WTC11 (cell line): ENCODE results near the gene ARHGAP18. TPM values are rescaled to one million over a fixed set of nuclear protein-coding genes. Genes with fewer than 3 reads are reported as not detected.

Experiments
- ATAC-seq: fragments of 200-7000 bp; cut with Tn5 transposase; 2 replicates; pipeline ENCODE4 v1.10.0; 2021; ENCODE audit warnings: mild to moderate bottlenecking, moderate library complexity
- CTCF ChIA-PET: fragments of 300-600 bp; sonication (Branson Sonifier 250); formaldehyde crosslinking; loops from one replicate; lab custom pipeline; 2021; ENCODE audit warnings: antibody characterized with exemption; lab: Charles Lee
- POLR2A ChIA-PET: fragments of 350-600 bp; sonication (Branson Sonifier 250); formaldehyde crosslinking; loops from one replicate; lab custom pipeline; 2021; ENCODE audit warnings: antibody characterized with exemption; lab: Charles Lee
- DNase-seq: peaks from one replicate; pipeline ENCODE4 v3.0.0; 2021; ENCODE audit warnings: low spot score
- H3K27ac Mint-ChIP-seq: 2 replicates; pipeline ENCODE4 v1.8.0; 2021; ENCODE audit warnings: mixed read lengths
- H3K27me3 Mint-ChIP-seq: 2 replicates; pipeline ENCODE4 v1.8.0; 2021; ENCODE audit warnings: low read depth, mild to moderate bottlenecking, moderate library complexity, mixed read lengths
- H3K36me3 Mint-ChIP-seq: 2 replicates; pipeline ENCODE4 v1.8.0; 2021; ENCODE audit warnings: mixed read lengths
- H3K4me1 Mint-ChIP-seq: 2 replicates; pipeline ENCODE4 v1.8.0; 2022; ENCODE audit warnings: mixed read lengths
- H3K4me3 Mint-ChIP-seq: 2 replicates; pipeline ENCODE4 v1.8.0; 2021; ENCODE audit warnings: mild to moderate bottlenecking, moderate library complexity, mixed read lengths
- H3K9me3 Mint-ChIP-seq: 2 replicates; pipeline ENCODE4 v1.8.0; 2021; ENCODE audit warnings: mixed read lengths
- CDX4 ChIP-seq: fragments of 250-450 bp; sonication (Bioruptor Pico); IDR thresholded peaks from 2 replicates; pipeline ENCODE4 v1.9.0; 2021; ENCODE audit warnings: moderate library complexity, mild to moderate bottlenecking, inconsistent platforms, borderline replicate concordance
- CREM ChIP-seq: sonication (generic); formaldehyde crosslinking; IDR thresholded peaks from 2 replicates; pipeline ENCODE4 v1.8.1; 2022; ENCODE audit warnings: mild to moderate bottlenecking, missing genetic modification reagents, moderate library complexity
- CTCF ChIP-seq: fragments of 200-600 bp; IDR thresholded peaks from 2 replicates; pipeline ENCODE4 v1.8.0; 2022; ENCODE audit warnings: antibody characterized with exemption
- ERG ChIP-seq: fragments of 250-450 bp; sonication (Bioruptor Pico); IDR thresholded peaks from 2 replicates; pipeline ENCODE4 v1.8.0; 2021; ENCODE audit warnings: mild to moderate bottlenecking
- ESRRA ChIP-seq: sonication (generic); formaldehyde crosslinking; IDR thresholded peaks from 2 replicates; pipeline ENCODE4 v1.8.1; 2022; ENCODE audit warnings: mild to moderate bottlenecking, missing genetic modification reagents, borderline replicate concordance
- FOXK1 ChIP-seq: sonication (generic); formaldehyde crosslinking; IDR thresholded peaks from 2 replicates; pipeline ENCODE4 v1.8.0; 2022; ENCODE audit warnings: mild to moderate bottlenecking, moderate library complexity, missing genetic modification reagents
- FOXP1 ChIP-seq: sonication (generic); formaldehyde crosslinking; IDR thresholded peaks from 2 replicates; pipeline ENCODE4 v1.8.0; 2022; ENCODE audit warnings: missing genetic modification reagents, mild to moderate bottlenecking, moderate library complexity, borderline replicate concordance
- GTF2I ChIP-seq: fragments of 250-450 bp; sonication (Bioruptor Pico); conservative IDR thresholded peaks from 2 replicates; pipeline ENCODE4 v1.4.0; 2021; ENCODE audit warnings: mild to moderate bottlenecking
- JAZF1 ChIP-seq: fragments of 250-450 bp; sonication (Bioruptor Pico); IDR thresholded peaks from 2 replicates; pipeline ENCODE4 v1.9.0; 2021; ENCODE audit warnings: moderate library complexity, mild to moderate bottlenecking, inconsistent platforms
- MYBL2 ChIP-seq: sonication (generic); formaldehyde crosslinking; IDR thresholded peaks from 2 replicates; pipeline ENCODE4 v1.8.1; 2023; ENCODE audit warnings: mild to moderate bottlenecking, moderate library complexity, missing genetic modification reagents
- NR1H2 ChIP-seq: sonication (generic); formaldehyde crosslinking; IDR thresholded peaks from 2 replicates; pipeline ENCODE4 v1.9.0; 2021; ENCODE audit warnings: mild to moderate bottlenecking, moderate library complexity, missing genetic modification reagents
- NR2C2 ChIP-seq: sonication (generic); formaldehyde crosslinking; IDR thresholded peaks from 2 replicates; pipeline ENCODE4 v1.8.0; 2022; ENCODE audit warnings: mild to moderate bottlenecking, missing genetic modification reagents
- NR3C1 ChIP-seq: sonication (generic); formaldehyde crosslinking; conservative IDR thresholded peaks from 2 replicates; pipeline ENCODE4 v1.8.1; 2023; ENCODE audit warnings: low read depth, mild to moderate bottlenecking, missing genetic modification reagents
- PREB ChIP-seq: sonication (generic); formaldehyde crosslinking; IDR thresholded peaks from 2 replicates; pipeline ENCODE4 v1.8.1; 2022; ENCODE audit warnings: mild to moderate bottlenecking, missing genetic modification reagents, moderate library complexity, borderline replicate concordance
- STAT6 ChIP-seq: sonication (generic); formaldehyde crosslinking; conservative IDR thresholded peaks from 2 replicates; pipeline ENCODE4 v1.8.1; 2023; ENCODE audit warnings: mild to moderate bottlenecking, low read depth, missing genetic modification reagents, moderate library complexity
- USF1 ChIP-seq: sonication (generic); formaldehyde crosslinking; IDR thresholded peaks from 2 replicates; pipeline ENCODE4 v1.8.0; 2022; ENCODE audit warnings: mild to moderate bottlenecking, missing genetic modification reagents
- USF2 ChIP-seq: sonication (generic); formaldehyde crosslinking; IDR thresholded peaks from 2 replicates; pipeline ENCODE4 v1.8.1; 2023; ENCODE audit warnings: mild to moderate bottlenecking, missing genetic modification reagents, moderate library complexity
- ZNF423 ChIP-seq: fragments of 250-450 bp; sonication (Bioruptor Pico); IDR thresholded peaks from 2 replicates; pipeline ENCODE4 v2.1.2; 2022; ENCODE audit warnings: mild to moderate bottlenecking, moderate library complexity
- total RNA-seq: library from RNA; stranded (reverse); gene quantifications from 3 replicates; pipeline ENCODE4 v1.2.3, GENCODE V29; 2021

ARHGAP18 gene
- total RNA-seq, 1 experiment from 2014 or later = 4.6 TPM

GRCh38 chr6:129599467-129599866 lies 110.5 kb downstream of the ARHGAP18 start (continued):
- TF ChIP-seq ZNF423 (CRISPR knock-in tag) (no peak), ERG (CRISPR knock-in tag) (no peak), FOXP1 (CRISPR knock-in tag) (no peak), PREB (no peak), FOXK1 (CRISPR knock-in tag) (no peak), CDX4 (no peak)

- ATAC-seq (peak; percentile 72), DNase-seq (no peak)
- H3K27me3 Mint-ChIP-seq = no peaks in the 10 kb centered on the region
- H3K9me3 Mint-ChIP-seq = no peaks in the 10 kb centered on the region
- peaks cover 7% of the 10 kb centered on the region; the same call in 1 of the 2 replicates for H3K4me1 Mint-ChIP-seq
- TF ChIP-seq GTF2I (no peak), CTCF (peak; percentile 53; the same call in 1 of the 2 replicates)
- POLR2A ChIA-PET = no interaction called here
- H3K36me3 Mint-ChIP-seq = no peaks in the 10 kb centered on the region
- CTCF ChIA-PET = interaction anchor here (0.6 to 3.4 kb wide), 18 partner anchors 9 to 717 kb away, joined by 3 to 32 read pairs (median 5); partner anchors contain the start of gene ARHGAP18
- H3K27ac Mint-ChIP-seq = no peak overlapping the region
- no peak overlapping the region for H3K4me3 Mint-ChIP-seq
Observed at GRCh38 chr6:129598244-129599187, 111.5 kb downstream of the ARHGAP18 start.

- Mint-ChIP-seq H3K27ac (no peak overlapping the region), H3K27me3 (no peaks in the 10 kb centered on the region), H3K4me3 (no peak overlapping the region), H3K4me1 (peaks cover 7% of the 10 kb centered on the region; the same call in 1 of the 2 replicates), H3K9me3 (no peaks in the 10 kb centered on the region), H3K36me3 (no peaks in the 10 kb centered on the region)
- ChIA-PET CTCF (interaction anchor here (0.8 to 3.4 kb wide), 15 partner anchors 10 to 424 kb away, joined by 3 to 32 read pairs (median 5); no protein-coding TSS in a partner anchor), POLR2A (interaction anchor here (0.7 kb wide), 1 partner anchor 46 kb away, joined by 3 read pairs; no protein-coding TSS in a partner anchor)
- ATAC-seq = no peak
- DNase-seq = no peak
- no peak for TF ChIP-seq CREM
- no peak for TF ChIP-seq USF1 (CRISPR knock-in tag)
- no peak for TF ChIP-seq STAT6
- no peak for TF ChIP-seq NR2C2 (CRISPR knock-in tag)
- no peak for TF ChIP-seq ESRRA (CRISPR knock-in tag)
- no peak for TF ChIP-seq NR3C1 (CRISPR knock-in tag)
- TF ChIP-seq USF2 (CRISPR knock-in tag) = no peak
- no peak for TF ChIP-seq NR1H2 (CRISPR knock-in tag)
- TF ChIP-seq JAZF1 (CRISPR knock-in tag) = no peak
- no peak for TF ChIP-seq MYBL2 (CRISPR knock-in tag)
Observed at GRCh38 chr6:129597023-129597713, 112.8 kb downstream of the ARHGAP18 start.
